HG03571 (cell line): ENCODE measurements around the gene C3orf38.
"Not testable (repeated sequence)": the region's sequence is repeated elsewhere in the genome, so short reads cannot be mapped to it uniquely, and the experiment has no call there.

Experiments
- ATAC-seq: cut with Tn5 transposase; IDR thresholded peaks from one replicate; pipeline ENCODE4 v1.9.1; 2021; ENCODE audit not compliant: unreplicated experiment

C3orf38 gene

GRCh38 chr3:88151358-88151757 is 1.6 kb downstream of the C3orf38 start:
- ATAC-seq, result no peak

- ATAC-seq, result no peak
Observed at GRCh38 chr3:88152841-88153240, 3.1 kb downstream of the C3orf38 start.

GRCh38 chr3:88166419-88166971 is 16.7 kb downstream of the C3orf38 start:
- no peak for ATAC-seq

- no peak for ATAC-seq
Observed at GRCh38 chr3:88167173-88167572, 17.4 kb downstream of the C3orf38 start.

- no peak for ATAC-seq
Observed at GRCh38 chr3:88167704-88168103, 17.9 kb downstream of the C3orf38 start.

- ATAC-seq, result no peak
Observed at GRCh38 chr3:88168171-88168570, 18.4 kb downstream of the C3orf38 start.

- peak; percentile 75 for ATAC-seq
Observed at GRCh38 chr3:88180398-88180999, 30.7 kb downstream of the C3orf38 start.

GRCh38 chr3:88182165-88182918 is 32.6 kb downstream of the C3orf38 start:
- not testable (repeated sequence) for ATAC-seq

GRCh38 chr3:88188436-88188835 is 38.7 kb downstream of the C3orf38 start:
- ATAC-seq, result no peak

- ATAC-seq, result no peak
Observed at GRCh38 chr3:88189361-88189810, 39.6 kb downstream of the C3orf38 start.

GRCh38 chr3:88191872-88192409 is 42.2 kb downstream of the C3orf38 start:
- no peak for ATAC-seq

- no peak for ATAC-seq
Observed at GRCh38 chr3:88192631-88193030, 42.9 kb downstream of the C3orf38 start.

GRCh38 chr3:88195951-88196434 is 46.2 kb downstream of the C3orf38 start:
- no peak for ATAC-seq

GRCh38 chr3:88198121-88198520 is 48.4 kb downstream of the C3orf38 start:
- ATAC-seq, result no peak

GRCh38 chr3:88203642-88204055 is 53.9 kb downstream of the C3orf38 start:
- peak; percentile 85 for ATAC-seq
